Activated naive CD8-positive, alpha-beta T cell treated with anti-CD3 and anti-CD28 coated beads, Interleukin-2, amount 10 ng/mL, durations not matched to agents 7 days and 5 days (primary cell): ENCODE measurements around the gene RASGEF1C. TPM values are rescaled to one million over a fixed set of nuclear protein-coding genes. Genes with fewer than 3 reads are reported as not detected.
"Not testable (repeated sequence)": the region's sequence is repeated elsewhere in the genome, so short reads cannot be mapped to it uniquely, and the experiment has no call there.

Experiments
- ATAC-seq: fragments of 150-1000 bp; cut with Tn5 transposase; one replicate; pipeline ENCODE4 v1.10.0; 2021; ENCODE audit warnings: low read depth, moderate library complexity
- POLR2A ChIA-PET: fragments of 350-600 bp; sonication (Branson Sonifier 250); formaldehyde crosslinking; loops from one replicate; lab custom pipeline; 2021; ENCODE audit warnings: antibody characterized with exemption; lab: Charles Lee
- DNase-seq: peaks from one replicate; pipeline ENCODE4 v3.0.0; 2021
- H3K27ac Mint-ChIP-seq: one replicate; pipeline ENCODE4 v1.8.0; 2022; ENCODE audit warnings: mild to moderate bottlenecking, mixed read lengths
- H3K27me3 Mint-ChIP-seq: one replicate; pipeline ENCODE4 v1.8.0; 2022; ENCODE audit warnings: mild to moderate bottlenecking, moderate library complexity, mixed read lengths
- H3K36me3 Mint-ChIP-seq: one replicate; pipeline ENCODE4 v1.8.0; 2021; ENCODE audit warnings: mild to moderate bottlenecking, mixed read lengths
- H3K4me1 Mint-ChIP-seq: one replicate; pipeline ENCODE4 v1.8.0; 2021; ENCODE audit warnings: mixed read lengths
- H3K4me3 Mint-ChIP-seq: one replicate; pipeline ENCODE4 v1.8.0; 2022; ENCODE audit warnings: mild to moderate bottlenecking, moderate library complexity, mixed read lengths
- H3K9me3 Mint-ChIP-seq: one replicate; pipeline ENCODE4 v1.8.0; 2021; ENCODE audit warnings: mixed read lengths
- total RNA-seq, 2 experiments: library from RNA; stranded (reverse); gene quantifications; one replicate each; pipeline ENCODE4 v1.2.3, GENCODE V29; 2021

RASGEF1C gene
- total RNA-seq, 2 experiments from 2014 or later: not detected

GRCh38 chr5:180126716-180127681, 82.0 kb downstream of the RASGEF1C start:
- Mint-ChIP-seq H3K4me3 (no peak overlapping the region), H3K9me3 (no peaks in the 10 kb centered on the region), H3K4me1 (no peaks in the 10 kb centered on the region), H3K27me3 (peaks cover 18% of the 10 kb centered on the region), H3K27ac (no peak overlapping the region), H3K36me3 (no peaks in the 10 kb centered on the region)
- POLR2A ChIA-PET: no interaction called here
- DNase-seq (peak; percentile 74), ATAC-seq (peak; percentile 68)

DNA sequence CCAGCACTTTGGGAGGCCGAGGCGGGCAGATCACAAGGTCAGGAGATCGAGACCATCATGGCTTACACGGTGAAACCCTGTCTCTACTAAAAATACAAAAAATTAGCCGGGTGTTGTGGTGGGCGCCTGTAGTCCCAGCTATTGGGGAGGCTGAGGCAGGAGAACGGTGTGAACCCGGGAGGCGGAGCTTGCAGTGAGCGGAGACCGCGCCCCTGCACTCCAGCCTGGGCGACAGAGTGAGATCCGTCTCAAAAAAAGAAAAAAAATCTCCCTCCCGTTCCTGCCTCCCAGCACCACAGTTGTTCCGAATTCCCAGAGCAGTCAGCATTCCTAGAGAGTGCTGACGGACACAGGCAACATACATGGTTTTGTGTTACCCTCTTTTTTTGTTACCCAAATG, 82.9 kb downstream of the RASGEF1C start:
- H3K36me3 Mint-ChIP-seq, H3K4me1 Mint-ChIP-seq, H3K9me3 Mint-ChIP-seq, H3K4me3 Mint-ChIP-seq, POLR2A ChIA-PET, ATAC-seq, H3K27ac Mint-ChIP-seq, DNase-seq: not testable (repeated sequence)
- H3K27me3 Mint-ChIP-seq: peaks cover 18% of the 10 kb centered on the region

DNA sequence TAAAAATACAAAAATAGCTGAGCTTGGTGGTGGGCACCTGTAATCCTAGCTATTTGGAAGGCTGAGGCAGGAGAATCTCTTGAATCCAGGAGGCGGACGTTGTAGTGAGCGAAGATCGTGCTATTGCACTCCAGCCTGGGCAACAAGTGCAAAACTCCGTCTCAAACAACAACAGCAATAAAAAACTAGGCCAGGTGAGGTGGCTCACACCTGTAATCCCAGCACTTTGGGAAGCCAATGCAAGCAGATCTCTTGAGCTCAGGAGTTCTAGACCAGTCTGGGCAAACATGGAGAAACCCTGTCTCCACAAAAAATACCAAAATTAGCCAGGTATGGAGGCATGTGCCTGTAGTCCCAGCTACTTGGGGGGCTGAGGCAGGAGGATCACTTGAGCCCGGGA, 84.3 kb downstream of the RASGEF1C start:
- DNase-seq, POLR2A ChIA-PET, H3K9me3 Mint-ChIP-seq, H3K27ac Mint-ChIP-seq, H3K36me3 Mint-ChIP-seq, H3K4me3 Mint-ChIP-seq, H3K4me1 Mint-ChIP-seq, ATAC-seq: not testable (repeated sequence)
- H3K27me3 Mint-ChIP-seq: peaks cover 17% of the 10 kb centered on the region

GRCh38 chr5:180122875-180123274, 86.1 kb downstream of the RASGEF1C start:
- Mint-ChIP-seq H3K4me3 (no peak overlapping the region), H3K27ac (no peak overlapping the region), H3K4me1 (no peaks in the 10 kb centered on the region), H3K9me3 (no peaks in the 10 kb centered on the region), H3K27me3 (peaks cover 17% of the 10 kb centered on the region), H3K36me3 (no peaks in the 10 kb centered on the region)
- ATAC-seq: no peak
- DNase-seq: no peak
- POLR2A ChIA-PET: no interaction called here

DNA sequence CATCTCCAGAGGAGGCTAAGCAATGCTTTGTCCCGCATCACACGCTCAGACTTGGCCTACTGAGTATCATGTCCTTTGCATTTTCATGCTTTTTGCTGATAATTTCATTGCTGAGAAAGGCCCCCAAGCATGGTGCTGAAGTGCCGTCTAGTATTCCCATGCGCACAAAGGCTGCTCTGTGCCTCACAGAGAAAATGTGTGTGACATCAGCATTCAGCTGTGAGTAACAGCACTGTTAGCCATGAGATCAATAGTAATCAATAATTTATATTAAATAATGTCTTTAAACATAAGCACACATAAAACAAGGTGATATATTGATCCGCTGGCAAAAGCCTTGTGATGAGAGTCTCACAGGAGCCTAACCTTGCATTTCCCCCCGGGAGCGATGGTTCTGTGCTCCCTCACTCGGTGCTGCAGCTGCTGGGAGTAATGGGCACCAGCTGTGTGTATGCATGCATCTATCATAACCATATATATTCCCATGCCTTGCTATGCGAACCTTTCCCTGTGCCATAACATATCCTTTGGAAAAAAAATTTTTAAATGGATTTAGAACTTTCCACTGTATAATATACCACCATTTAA, 87.1 kb downstream of the RASGEF1C start:
- ATAC-seq (no peak), DNase-seq (no peak)
- no peaks in the 10 kb centered on the region for H3K36me3 Mint-ChIP-seq
- no peaks in the 10 kb centered on the region for H3K9me3 Mint-ChIP-seq
- POLR2A ChIA-PET: no interaction called here
- H3K27ac Mint-ChIP-seq: no peak overlapping the region
- no peak overlapping the region for H3K4me3 Mint-ChIP-seq
- no peaks in the 10 kb centered on the region for H3K4me1 Mint-ChIP-seq
- peaks cover 17% of the 10 kb centered on the region for H3K27me3 Mint-ChIP-seq

DNA sequence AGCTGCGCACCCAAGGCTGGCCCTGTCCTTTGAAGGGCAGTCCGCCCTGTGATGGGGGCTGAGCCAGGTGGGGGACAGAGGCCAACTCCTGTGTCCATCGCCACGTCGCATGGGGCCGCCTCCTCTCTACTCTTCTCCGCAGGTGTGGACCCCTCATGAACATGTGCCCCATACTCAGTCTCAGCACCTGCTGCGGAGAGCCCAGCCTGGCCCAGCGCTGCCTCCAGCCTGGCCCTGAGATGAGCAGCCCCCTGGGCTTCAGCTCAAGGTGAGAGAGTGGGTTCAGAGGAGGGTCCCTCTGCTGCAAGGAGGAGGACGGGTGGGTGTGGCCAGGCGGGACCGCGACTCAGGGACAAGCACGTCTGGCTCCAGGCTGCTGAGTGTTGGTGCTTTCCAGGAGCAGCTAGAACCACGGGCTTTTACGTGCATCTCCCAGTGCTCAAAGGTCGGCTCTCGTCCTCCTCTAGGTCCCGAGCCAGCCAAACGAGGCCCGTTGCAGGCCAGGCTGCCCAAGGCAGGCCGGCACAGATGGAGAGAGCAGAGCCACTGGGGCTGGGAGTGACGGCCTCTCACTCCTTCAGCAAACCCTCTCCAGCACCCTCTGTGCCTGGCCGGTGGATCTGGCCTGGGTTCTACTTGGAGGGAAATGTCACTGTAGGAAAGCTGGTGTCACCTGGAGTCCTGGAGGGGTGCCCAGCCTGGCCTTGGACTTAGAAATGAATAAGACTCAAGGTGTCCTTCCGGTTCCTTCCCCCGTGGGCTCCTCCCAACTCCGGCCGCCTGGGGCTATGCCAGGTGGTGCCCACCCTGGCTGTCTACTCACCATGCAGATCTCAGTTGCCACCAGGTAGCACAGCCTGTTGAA, 88.5 kb downstream of the RASGEF1C start:
- no peak overlapping the region for H3K4me3 Mint-ChIP-seq
- H3K27ac Mint-ChIP-seq: no peak overlapping the region
- no peaks in the 10 kb centered on the region for H3K9me3 Mint-ChIP-seq
- H3K4me1 Mint-ChIP-seq: no peaks in the 10 kb centered on the region
- ATAC-seq: no peak
- peaks cover 17% of the 10 kb centered on the region for H3K27me3 Mint-ChIP-seq
- no peaks in the 10 kb centered on the region for H3K36me3 Mint-ChIP-seq
- DNase-seq: no peak
- POLR2A ChIA-PET: no interaction called here

DNA sequence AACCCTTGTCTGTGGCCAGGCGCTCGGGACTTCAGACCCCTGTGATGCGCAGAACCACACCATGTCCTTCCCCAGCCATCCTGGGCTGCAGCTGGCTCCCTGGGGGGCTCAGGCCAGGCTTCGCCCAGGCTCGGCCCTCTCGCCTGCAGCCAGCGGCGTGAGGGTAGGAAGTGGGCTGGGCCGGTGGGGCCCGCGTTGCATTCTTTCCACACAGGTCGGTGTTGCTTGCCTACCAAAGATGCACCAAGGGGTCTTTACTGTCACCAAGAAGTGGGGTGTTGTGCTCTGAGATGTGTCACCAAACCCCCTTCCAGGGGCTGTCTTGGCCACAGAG, 89.1 kb downstream of the RASGEF1C start:
- no peak overlapping the region for H3K4me3 Mint-ChIP-seq
- no peak for DNase-seq
- no peak overlapping the region for H3K27ac Mint-ChIP-seq
- ATAC-seq: no peak
- no peaks in the 10 kb centered on the region for H3K4me1 Mint-ChIP-seq
- H3K27me3 Mint-ChIP-seq: peaks cover 17% of the 10 kb centered on the region
- no peaks in the 10 kb centered on the region for H3K36me3 Mint-ChIP-seq
- POLR2A ChIA-PET: no interaction called here
- no peaks in the 10 kb centered on the region for H3K9me3 Mint-ChIP-seq

- Mint-ChIP-seq H3K36me3 (no peaks in the 10 kb centered on the region), H3K27ac (no peak overlapping the region), H3K27me3 (peaks cover 13% of the 10 kb centered on the region), H3K4me1 (no peaks in the 10 kb centered on the region), H3K4me3 (no peak overlapping the region), H3K9me3 (no peaks in the 10 kb centered on the region)
- POLR2A ChIA-PET: no interaction called here
- ATAC-seq (no peak), DNase-seq (no peak)
Observed at GRCh38 chr5:180119031-180119902, 89.7 kb downstream of the RASGEF1C start.

- Mint-ChIP-seq H3K4me1 (no peaks in the 10 kb centered on the region), H3K27me3 (peaks cover 7% of the 10 kb centered on the region), H3K36me3 (no peaks in the 10 kb centered on the region), H3K4me3 (no peak overlapping the region), H3K9me3 (no peaks in the 10 kb centered on the region), H3K27ac (no peak overlapping the region)
- DNase-seq (no peak), ATAC-seq (no peak)
- POLR2A ChIA-PET: no interaction called here
Observed at GRCh38 chr5:180118391-180118791, 90.6 kb downstream of the RASGEF1C start.

- no peaks in the 10 kb centered on the region for H3K9me3 Mint-ChIP-seq
- no peak overlapping the region for H3K27ac Mint-ChIP-seq
- ATAC-seq: no peak
- H3K27me3 Mint-ChIP-seq: no peaks in the 10 kb centered on the region
- no peaks in the 10 kb centered on the region for H3K4me1 Mint-ChIP-seq
- H3K4me3 Mint-ChIP-seq: no peak overlapping the region
- POLR2A ChIA-PET: no interaction called here
- no peaks in the 10 kb centered on the region for H3K36me3 Mint-ChIP-seq
- DNase-seq: no peak
Observed at GRCh38 chr5:180117000-180117725, 91.8 kb downstream of the RASGEF1C start.

GRCh38 chr5:180116077-180116999, 92.7 kb downstream of the RASGEF1C start:
- Mint-ChIP-seq H3K4me3 (no peak overlapping the region), H3K4me1 (no peaks in the 10 kb centered on the region), H3K9me3 (no peaks in the 10 kb centered on the region), H3K27ac (no peak overlapping the region), H3K27me3 (no peaks in the 10 kb centered on the region), H3K36me3 (no peaks in the 10 kb centered on the region)
- POLR2A ChIA-PET: no interaction called here
- ATAC-seq (no peak), DNase-seq (no peak)
